ENCODE data around the gene LRRC8D. TPM values are rescaled to one million over a fixed set of nuclear protein-coding genes. Genes with fewer than 3 reads are reported as not detected.

Gene LRRC8D
- total RNA-seq, 1 experiment from 2014 or later: 37.2 TPM

GRCh38 chr1:89833183-89834082 lies 12.6 kb downstream of the LRRC8D start:
- no peak overlapping the region for H3K56ac ChIP-seq (ENCODE audit: insufficient read length, low read depth, low read length)
- no peak overlapping the region for H3K23ac ChIP-seq (ENCODE audit: insufficient read length, low read depth, low read length)
- H3K4me1 Mint-ChIP-seq: peaks cover 63 to 65% of the 10 kb centered on the region in 2 experiments
- no peak overlapping the region for H3K4me3 Mint-ChIP-seq
- H3K9me3 Mint-ChIP-seq: no peaks in the 10 kb centered on the region
- peaks cover 3% of the 10 kb centered on the region; the same call in 1 of the 2 replicates for H3K79me2 ChIP-seq (ENCODE audit: insufficient read depth, low read length)
- no peak overlapping the region for H3K9ac ChIP-seq (ENCODE audit: extremely low read depth, insufficient read length, low read length)
- no peak overlapping the region for H4K91ac ChIP-seq (ENCODE audit: insufficient read length, low read depth, low read length)
- H3K36me3 Mint-ChIP-seq (ENCODE audit: insufficient read depth in 1 of 3, low read depth in 3 of 3): no peaks in the 10 kb centered on the region
- peaks cover 9% of the 10 kb centered on the region for H3K79me1 ChIP-seq (ENCODE audit: insufficient read depth, low read depth, low read length, poor library complexity, severe bottlenecking)
- H2BK20ac ChIP-seq (ENCODE audit: low read depth, low read length, poor library complexity, severe bottlenecking): no peak overlapping the region
- no peaks in the 10 kb centered on the region for H3K27me3 ChIP-seq (ENCODE audit: insufficient read depth, low read length)
- H3K14ac ChIP-seq (ENCODE audit: insufficient read depth, low read length): no peak overlapping the region
- H2BK12ac ChIP-seq (ENCODE audit: insufficient read length, low read depth, low read length): no peak overlapping the region
- no peaks in the 10 kb centered on the region for H4K20me1 ChIP-seq (ENCODE audit: control insufficient read depth, insufficient read depth, insufficient read length)
- no peak for TF ChIP-seq CTCF (conservative IDR thresholded peaks at IDR 0.05)
- no peak overlapping the region for H2AK5ac ChIP-seq (ENCODE audit: insufficient read length, low read length)
- no peak overlapping the region for H2BK5ac ChIP-seq (ENCODE audit: insufficient read length, low read length)
- no peak overlapping the region for H2AFZ ChIP-seq (ENCODE audit: low read length)
- no peak overlapping the region for H3K18ac ChIP-seq (ENCODE audit: insufficient read length, low read depth, low read length)
- no peak overlapping the region for H2BK120ac ChIP-seq (ENCODE audit: low read depth, low read length, poor library complexity, severe bottlenecking)
- H3K27ac Mint-ChIP-seq: peak overlapping the region; percentile 1 to 68 (median 12); a peak in 3 of 7 replicates
- H3K23me2 ChIP-seq (ENCODE audit: insufficient read length, low read depth, low read length, poor library complexity, severe bottlenecking): no peaks in the 10 kb centered on the region
- H3K9me3 ChIP-seq (ENCODE audit: control insufficient read depth, low read depth, low read length): no peaks in the 10 kb centered on the region
- H2BK15ac ChIP-seq (ENCODE audit: low read depth, low read length): no peak overlapping the region
- no peak for DNase-seq
- peak overlapping the region; percentile 18 for H3K27ac ChIP-seq (ENCODE audit: insufficient read length, low read depth, low read length)
- no peak overlapping the region for H3K4me2 ChIP-seq (ENCODE audit: insufficient read depth, insufficient read length, low read length)
- no peak overlapping the region for H3K4ac ChIP-seq (ENCODE audit: low read depth, low read length)
- peaks cover 14% of the 10 kb centered on the region for H3K4me1 ChIP-seq (ENCODE audit: insufficient read depth, low read length)
- H4K8ac ChIP-seq (replicated peaks; ENCODE audit: insufficient read length, low read depth, low read length): no peak overlapping the region
- H3K27me3 Mint-ChIP-seq (ENCODE audit: low read depth): no peaks in the 10 kb centered on the region
- H3T11ph ChIP-seq (ENCODE audit: low read length): no peak overlapping the region
- H4K5ac ChIP-seq (ENCODE audit: insufficient read length, low read depth, low read length): no peak overlapping the region
- no CpG with 5 or more reads among the region's 7 CpGs for WGBS (ENCODE audit: extremely low coverage, insufficient read length, low lambda C conversion rate)

Measured in H9 (cell line).